HL-60 (cell line): ENCODE results near the gene YJEFN3.

ENCODE experiments used
- DNase-seq, 2 experiments: peaks; one replicate each; pipeline ENCODE4 v3.0.0-alpha.2; 2010 to 2020; ENCODE audit warnings: low read depth in 1 of 2, low spot score in 1 of 2
- H3K27ac ChIP-seq: fragments of 250-450 bp; sonication (Bioruptor Pico); replicated peaks from 2 replicates; pipeline ENCODE4 v1.5.1; 2020; ENCODE audit warnings: mild to moderate bottlenecking, moderate library complexity
- H3K27me3 ChIP-seq: fragments of 250-450 bp; sonication (Bioruptor Pico); 2 replicates; pipeline ENCODE4 v1.5.1; 2021; ENCODE audit warnings: mild to moderate bottlenecking, moderate library complexity; ENCODE audit not compliant: insufficient read depth, poor library complexity, severe bottlenecking
- H3K4me3 ChIP-seq: replicated peaks from 2 replicates; pipeline ENCODE4 v1.5.1; 2011; ENCODE audit warnings: mild to moderate bottlenecking, control low read depth, low read length; ENCODE audit not compliant: insufficient read depth
- CTCF ChIP-seq: IDR thresholded peaks from one replicate; pipeline ENCODE4 v1.5.1; 2011; ENCODE audit warnings: low read length, control low read depth, inconsistent platforms; ENCODE audit not compliant: insufficient read depth
- GABPA ChIP-seq: IDR thresholded peaks from 2 replicates; pipeline ENCODE4 v1.6.1; 2012; ENCODE audit warnings: low read depth
- POLR2AphosphoS5 ChIP-seq: IDR thresholded peaks from 2 replicates; pipeline ENCODE4 v1.6.1; 2012; ENCODE audit warnings: low read depth
- REST ChIP-seq: IDR thresholded peaks from 2 replicates; pipeline ENCODE4 v1.6.1; 2012; ENCODE audit warnings: low read depth; ENCODE audit not compliant: insufficient replicate concordance
- SPI1 ChIP-seq: IDR thresholded peaks from 2 replicates; pipeline ENCODE4 v1.6.1; 2012; ENCODE audit warnings: low read depth, mild to moderate bottlenecking, borderline replicate concordance

Gene YJEFN3

GRCh38 chr19:19582471-19582870 is 53.8 kb downstream of the YJEFN3 start:
- no peak for DNase-seq
- Histone ChIP-seq H3K27me3 (no peaks in the 10 kb centered on the region), H3K4me3 (no peak overlapping the region), H3K27ac (no peak overlapping the region)
- no peak for TF ChIP-seq CTCF
- no peak for TF ChIP-seq GABPA
- TF ChIP-seq SPI1 = no peak
- no peak for TF ChIP-seq POLR2AphosphoS5
- TF ChIP-seq REST = no peak

GRCh38 chr19:19584356-19584755 is 55.6 kb downstream of the YJEFN3 start:
- H3K4me3 ChIP-seq = no peak overlapping the region
- no peak for DNase-seq
- no peaks in the 10 kb centered on the region for H3K27me3 ChIP-seq
- H3K27ac ChIP-seq = no peak overlapping the region
- TF ChIP-seq POLR2AphosphoS5 = no peak
- no peak for TF ChIP-seq SPI1
- TF ChIP-seq CTCF = no peak
- TF ChIP-seq REST = no peak
- TF ChIP-seq GABPA = no peak
